ENCODE data around the gene GAPT. TPM values are rescaled to one million over a fixed set of nuclear protein-coding genes. Genes with fewer than 3 reads are reported as not detected.

The GAPT gene
- total and polyA plus RNA-seq, 2 donors (not counting 3 experiments of a cell fraction or from before 2014, with no cell fraction given) = not detected

DNA sequence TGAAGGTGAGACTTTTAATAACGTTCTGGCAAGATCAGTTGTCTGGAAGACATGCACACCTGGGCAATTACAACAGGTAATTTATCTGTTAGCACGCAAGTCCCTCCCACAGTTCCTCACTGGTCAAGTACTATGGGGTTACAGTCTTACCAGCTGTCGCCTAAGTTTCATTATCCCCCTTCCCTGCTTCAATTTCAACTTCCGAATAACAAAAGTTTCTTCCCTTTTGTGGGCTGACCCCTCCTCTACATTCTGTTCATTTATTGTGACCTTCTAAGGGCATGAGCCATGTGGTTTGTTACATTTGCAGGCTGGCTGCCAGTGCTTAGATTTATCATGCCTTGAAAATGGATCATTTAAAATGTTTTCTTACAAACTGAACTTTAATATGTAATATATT is 16.5 kb downstream of the GAPT start:
- ChIA-PET CTCF (no interaction called here), POLR2A (interaction anchor here (0.6 kb wide), 1 partner anchor 21 kb away, joined by 3 read pairs; no protein-coding TSS in a partner anchor)
- no peak overlapping the region for H2AFZ ChIP-seq (ENCODE audit: low read depth, low read length)
- H3K9ac ChIP-seq (replicated peaks; ENCODE audit: extremely low read depth, insufficient read depth, low read length) = no peak overlapping the region
- H3K9me1 ChIP-seq (replicated peaks; ENCODE audit: control insufficient read depth, extremely low read depth, insufficient read depth, low read length) = no peaks in the 10 kb centered on the region
- H3K4me2 ChIP-seq (ENCODE audit: insufficient read depth, low read length) = no peak overlapping the region
- FAIRE-seq (no peak), DNase-seq (ENCODE audit: low read depth, low spot score) (no peak)
- H4K20me1 ChIP-seq (replicated peaks; ENCODE audit: control insufficient read depth, extremely low read depth, insufficient read depth, low read length) = no peaks in the 10 kb centered on the region
- BruUV-seq (replicated peaks) = no TSS peak
- H3K4me1 ChIP-seq (ENCODE audit: control insufficient read depth, extremely low read depth, insufficient read depth, low read length) = no peaks in the 10 kb centered on the region
- no peaks in the 10 kb centered on the region for H3K36me3 ChIP-seq (ENCODE audit: control insufficient read depth in 2 of 2, extremely low read depth in 1 of 2, insufficient read depth in 2 of 2, low read length in 2 of 2)
- dilution Hi-C loops (cut with MboI; ENCODE audit: extremely low pct_ligation_motif_present, low sequenced_read_pairs) (no loop called here), intact Hi-C loops (cut with micrococcal nuclease) (no loop called here)
- no peaks in the 10 kb centered on the region for H3K9me3 ChIP-seq (replicated peaks; ENCODE audit: control insufficient read depth, insufficient read depth, low read length)
- peaks cover 3 to 7% of the 10 kb centered on the region in 2 experiments for H3K27me3 ChIP-seq (ENCODE audit: control insufficient read depth in 2 of 2, insufficient read depth in 2 of 2, low read length in 2 of 2)
- H3K27ac ChIP-seq (ENCODE audit: insufficient read depth, low read depth, low read length) = no peak overlapping the region
- no peaks in the 10 kb centered on the region for H3K79me2 ChIP-seq (ENCODE audit: control insufficient read depth, insufficient read depth, low read length)
- TF ChIP-seq MYC (IDR thresholded peaks at IDR 0.05; ENCODE audit: low read depth, low read length) = no peak
- TF ChIP-seq, protein P1, sequence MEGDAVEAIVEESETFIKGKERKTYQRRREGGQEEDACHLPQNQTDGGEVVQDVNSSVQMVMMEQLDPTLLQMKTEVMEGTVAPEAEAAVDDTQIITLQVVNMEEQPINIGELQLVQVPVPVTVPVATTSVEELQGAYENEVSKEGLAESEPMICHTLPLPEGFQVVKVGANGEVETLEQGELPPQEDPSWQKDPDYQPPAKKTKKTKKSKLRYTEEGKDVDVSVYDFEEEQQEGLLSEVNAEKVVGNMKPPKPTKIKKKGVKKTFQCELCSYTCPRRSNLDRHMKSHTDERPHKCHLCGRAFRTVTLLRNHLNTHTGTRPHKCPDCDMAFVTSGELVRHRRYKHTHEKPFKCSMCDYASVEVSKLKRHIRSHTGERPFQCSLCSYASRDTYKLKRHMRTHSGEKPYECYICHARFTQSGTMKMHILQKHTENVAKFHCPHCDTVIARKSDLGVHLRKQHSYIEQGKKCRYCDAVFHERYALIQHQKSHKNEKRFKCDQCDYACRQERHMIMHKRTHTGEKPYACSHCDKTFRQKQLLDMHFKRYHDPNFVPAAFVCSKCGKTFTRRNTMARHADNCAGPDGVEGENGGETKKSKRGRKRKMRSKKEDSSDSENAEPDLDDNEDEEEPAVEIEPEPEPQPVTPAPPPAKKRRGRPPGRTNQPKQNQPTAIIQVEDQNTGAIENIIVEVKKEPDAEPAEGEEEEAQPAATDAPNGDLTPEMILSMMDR (IDR thresholded peaks at IDR 0.05; ENCODE audit: extremely low read depth in 1 of 2, insufficient read depth in 1 of 2, low read depth in 1 of 2, low read length in 2 of 2) = no peak
- TF ChIP-seq, protein P2, sequence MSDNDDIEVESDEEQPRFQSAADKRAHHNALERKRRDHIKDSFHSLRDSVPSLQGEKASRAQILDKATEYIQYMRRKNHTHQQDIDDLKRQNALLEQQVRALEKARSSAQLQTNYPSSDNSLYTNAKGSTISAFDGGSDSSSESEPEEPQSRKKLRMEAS (IDR thresholded peaks at IDR 0.05; ENCODE audit: insufficient read depth, insufficient read length) = no peak
- TF ChIP-seq GATA2 (IDR thresholded peaks at IDR 0.05; ENCODE audit: insufficient read depth, insufficient read length, low read depth, low read length) = no peak
- no peak for TF ChIP-seq POLR2A (IDR thresholded peaks at IDR 0.05; ENCODE audit: low read depth, low read length)
- no peak for TF ChIP-seq EZH2 (IDR thresholded peaks at IDR 0.05; ENCODE audit: borderline replicate concordance, low read depth, low read length, severe bottlenecking)
- no peak overlapping the region for H3K4me3 ChIP-seq (replicated peaks in 1 of 3; ENCODE audit: insufficient read depth in 1 of 3, low read depth in 1 of 3, low read length in 3 of 3)

DNA sequence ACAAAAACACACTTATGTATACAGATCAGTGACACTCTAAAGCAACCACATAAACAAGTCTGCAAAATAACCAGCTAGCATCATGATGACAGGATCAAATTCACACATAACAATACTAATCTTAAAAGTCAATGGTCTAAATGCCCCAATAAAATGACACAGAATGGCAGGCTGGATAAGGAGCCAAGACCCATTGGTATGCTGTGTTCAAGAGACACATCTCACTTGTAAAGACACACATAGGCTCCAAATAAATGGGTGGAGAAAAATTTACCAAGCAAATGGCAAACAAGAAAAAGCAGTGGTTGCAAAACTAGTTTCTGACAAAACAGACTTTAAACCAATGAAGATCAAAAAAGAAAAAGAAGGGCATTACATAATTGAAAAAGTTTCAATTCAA is 26.0 kb downstream of the GAPT start:
- no peak overlapping the region for H3K4me3 ChIP-seq (replicated peaks in 1 of 3; ENCODE audit: insufficient read depth in 1 of 3, low read depth in 1 of 3, low read length in 3 of 3)
- POLR2A ChIA-PET = no interaction called here
- DNase-seq (ENCODE audit: low read depth, low spot score) (no peak), FAIRE-seq (no peak)
- no peaks in the 10 kb centered on the region for H4K20me1 ChIP-seq (replicated peaks; ENCODE audit: control insufficient read depth, extremely low read depth, insufficient read depth, low read length)
- H3K9me3 ChIP-seq (replicated peaks; ENCODE audit: control insufficient read depth, insufficient read depth, low read length) = no peaks in the 10 kb centered on the region
- H3K27ac ChIP-seq (ENCODE audit: insufficient read depth, low read depth, low read length) = no peak overlapping the region
- H3K36me3 ChIP-seq (ENCODE audit: control insufficient read depth in 2 of 2, extremely low read depth in 1 of 2, insufficient read depth in 2 of 2, low read length in 2 of 2) = no peaks in the 10 kb centered on the region
- H3K27me3 ChIP-seq (ENCODE audit: control insufficient read depth in 2 of 2, insufficient read depth in 2 of 2, low read length in 2 of 2) = peaks cover 0 to 4% of the 10 kb centered on the region in 2 experiments
- no TSS peak for BruUV-seq (replicated peaks)
- H3K9ac ChIP-seq (replicated peaks; ENCODE audit: extremely low read depth, insufficient read depth, low read length) = no peak overlapping the region
- TF ChIP-seq GATA2 (IDR thresholded peaks at IDR 0.05; ENCODE audit: insufficient read depth, insufficient read length, low read depth, low read length) (no peak), POLR2AphosphoS5 (IDR thresholded peaks at IDR 0.05; ENCODE audit: insufficient read depth, low read depth, low read length) (no peak), EZH2 (IDR thresholded peaks at IDR 0.05; ENCODE audit: borderline replicate concordance, low read depth, low read length, severe bottlenecking) (no peak), MYC (IDR thresholded peaks at IDR 0.05; ENCODE audit: low read depth, low read length) (no peak), FOS (IDR thresholded peaks at IDR 0.05; ENCODE audit: borderline replicate concordance, insufficient read depth, low read length) (no peak), POLR2A (IDR thresholded peaks at IDR 0.05; ENCODE audit: low read depth, low read length) (no peak), JUN (IDR thresholded peaks at IDR 0.05; ENCODE audit: borderline replicate concordance, insufficient read depth, insufficient read length, low read depth) (no peak)
- TF ChIP-seq, protein P1 (IDR thresholded peaks at IDR 0.05; ENCODE audit: extremely low read depth in 1 of 2, insufficient read depth in 1 of 2, low read depth in 1 of 2, low read length in 2 of 2) = no peak
- TF ChIP-seq, protein P2 (IDR thresholded peaks at IDR 0.05; ENCODE audit: insufficient read depth, insufficient read length) = no peak
- H3K4me1 ChIP-seq (ENCODE audit: control insufficient read depth, extremely low read depth, insufficient read depth, low read length) = no peaks in the 10 kb centered on the region
- H2AFZ ChIP-seq (ENCODE audit: low read depth, low read length) = no peak overlapping the region
- H3K4me2 ChIP-seq (ENCODE audit: insufficient read depth, low read length) = no peak overlapping the region
- dilution Hi-C loops (cut with MboI; ENCODE audit: extremely low pct_ligation_motif_present, low sequenced_read_pairs) (no loop called here), intact Hi-C loops (cut with micrococcal nuclease) (no loop called here)
- H3K79me2 ChIP-seq (ENCODE audit: control insufficient read depth, insufficient read depth, low read length) = no peaks in the 10 kb centered on the region
- CTCF ChIA-PET = no interaction called here
- no peaks in the 10 kb centered on the region for H3K9me1 ChIP-seq (replicated peaks; ENCODE audit: control insufficient read depth, extremely low read depth, insufficient read depth, low read length)

Measured in endothelial cell of umbilical vein (primary cell).